AG10803 (cell line): Measurements from ENCODE around the gene MEP1A.
"Not testable (repeated sequence)": the region's sequence is repeated elsewhere in the genome, so short reads cannot be mapped to it uniquely, and the experiment has no call there.

Source experiments
- DNase-seq: peaks from one replicate; pipeline ENCODE4 v3.0.0; 2010; ENCODE audit warnings: low read depth
- H3K4me3 ChIP-seq: 2 replicates; pipeline ENCODE4 v1.5.1; 2011; ENCODE audit warnings: mild to moderate bottlenecking, low read length, control low read depth
- CTCF ChIP-seq: conservative IDR thresholded peaks from 2 replicates; pipeline ENCODE4 v1.5.1; 2011; ENCODE audit warnings: mild to moderate bottlenecking, low read length, control low read depth, inconsistent platforms

The MEP1A gene

GRCh38 chr6:46793138-46793537 lies at the start of gene MEP1A:
Gene MEP1A (plus strand): TSS chr6:46793389. CDS start chr6:46793399, 10 bp downstream.
- H3K4me3 ChIP-seq: no peak within 1 kb of the TSS
- no peak for TF ChIP-seq CTCF
- no peak for DNase-seq

GRCh38 chr6:46743425-46744158 lies 49.6 kb upstream of the MEP1A start:
- no peak overlapping the region for H3K4me3 ChIP-seq
- no peak for DNase-seq

GRCh38 chr6:46744159-46744725 lies 48.9 kb upstream of the MEP1A start:
- H3K4me3 ChIP-seq, DNase-seq: not testable (repeated sequence)

More at GRCh38 chr6:46743425-46744158, 49.6 kb upstream of the MEP1A start:
- TF ChIP-seq CTCF: no peak

- no peak overlapping the region for H3K4me3 ChIP-seq
- no peak for DNase-seq
- no peak for TF ChIP-seq CTCF
These were observed 47.2 kb upstream of the MEP1A start for GRCh38 chr6:46745973-46746372.

GRCh38 chr6:46746696-46747095 lies 46.5 kb upstream of the MEP1A start, which contains the start of gene ANKRD66:
Gene ANKRD66 (plus strand): TSS chr6:46746933. CDS start chr6:46751949, 5,016 bp downstream.
- DNase-seq: no peak
- no peak within 1 kb of the TSS for H3K4me3 ChIP-seq
- no peak for TF ChIP-seq CTCF

- no peak for TF ChIP-seq CTCF
- DNase-seq: no peak
- H3K4me3 ChIP-seq: no peak overlapping the region
These were observed 44.2 kb upstream of the MEP1A start for GRCh38 chr6:46748940-46749503.

GRCh38 chr6:46749731-46750130 lies 43.5 kb upstream of the MEP1A start:
- H3K4me3 ChIP-seq: no peak overlapping the region
- TF ChIP-seq CTCF: no peak

More at GRCh38 chr6:46749731-46750130, 43.5 kb upstream of the MEP1A start:
- no peak for DNase-seq
